ENCODE measurements around the gene ZFP64. TPM values are rescaled to one million over a fixed set of nuclear protein-coding genes. Genes with fewer than 3 reads are reported as not detected.

Gene ZFP64
- total and polyA plus RNA-seq, 2 of the 4 experiments (the other 2 are of a cell fraction): 14.3 to 17.1 TPM

DNA sequence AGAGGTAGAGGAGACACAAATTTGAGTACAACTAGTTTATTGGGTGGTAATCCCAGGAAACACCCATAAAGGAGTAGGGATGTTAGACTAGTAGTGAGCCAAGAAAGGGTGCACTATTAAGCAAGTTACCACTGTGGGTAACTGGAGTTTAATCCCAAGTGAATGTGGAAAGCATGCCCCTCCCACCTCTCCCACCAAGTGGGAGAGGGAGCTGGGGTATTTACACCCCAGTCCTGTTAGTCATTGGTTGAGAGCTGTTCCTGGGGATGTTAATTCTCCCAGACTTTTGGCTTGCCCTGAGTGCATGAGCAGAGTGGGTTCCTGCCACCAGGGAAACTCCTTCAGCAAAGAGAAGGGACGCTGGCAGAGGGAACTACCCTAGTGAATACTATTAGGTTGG lies 49.2 kb upstream of the ZFP64 start:
- no peak overlapping the region for H3K56ac ChIP-seq (ENCODE audit: extremely low read depth, insufficient read depth, low read length)
- no TSS peak for BruUV-seq (replicated peaks)
- H3K9me3 ChIP-seq (ENCODE audit: control insufficient read depth, insufficient read depth, low read length): no peaks in the 10 kb centered on the region
- H2BK20ac ChIP-seq (ENCODE audit: low read depth, low read length): no peak overlapping the region
- no peaks in the 10 kb centered on the region; the same call in 1 of the 2 replicates for H3K27me3 ChIP-seq (ENCODE audit: control insufficient read depth, insufficient read depth, low read length)
- H3K9me1 ChIP-seq (ENCODE audit: insufficient read depth, low read length): no peaks in the 10 kb centered on the region
- CTCF ChIA-PET: interaction anchor here (0.6 kb wide), 1 partner anchor 144 kb away, joined by 3 read pairs; no protein-coding TSS in a partner anchor
- no peak overlapping the region for H4K8ac ChIP-seq (ENCODE audit: low read depth in 2 of 2, low read length in 2 of 2)
- no peak overlapping the region for H2BK120ac ChIP-seq (ENCODE audit: low read depth, low read length)
- H3K9ac ChIP-seq (ENCODE audit: low read depth, low read length): no peak overlapping the region
- dilution Hi-C loops (cut with HindIII; ENCODE audit: low sequenced_read_pairs, unreplicated experiment) (no loop called here), intact Hi-C loops (cut with micrococcal nuclease) (no loop called here), in situ Hi-C loops (cut with MboI; ENCODE audit: low sequenced_read_pairs) (loop anchor here (25.0 kb wide), 1 partner anchor 1746 kb away; no protein-coding TSS in a partner anchor)
- no peaks in the 10 kb centered on the region for H3K36me3 ChIP-seq (ENCODE audit: control insufficient read depth, insufficient read depth, low read length)
- H4K20me1 ChIP-seq (ENCODE audit: insufficient read depth, low read length): no peaks in the 10 kb centered on the region
- H2BK5ac ChIP-seq (ENCODE audit: low read depth, low read length, poor library complexity, severe bottlenecking): no peak overlapping the region
- POLR2A ChIA-PET (ENCODE audit: unreplicated experiment): no interaction called here
- DNase-seq (no peak), ATAC-seq (ENCODE audit: low read depth) (no peak)
- H2BK15ac ChIP-seq (ENCODE audit: low read depth, low read length): no peak overlapping the region
- H3K4ac ChIP-seq (ENCODE audit: low read depth, low read length): no peak overlapping the region
- H4K5ac ChIP-seq (ENCODE audit: low read depth, low read length): no peak overlapping the region
- no peak overlapping the region for H2AK9ac ChIP-seq (replicated peaks; ENCODE audit: low read depth, low read length, poor library complexity)
- H4K91ac ChIP-seq (ENCODE audit: insufficient read depth, low read depth, low read length): no peak overlapping the region
- no peak overlapping the region for H3K14ac ChIP-seq (replicated peaks; ENCODE audit: low read depth, low read length)
- no peak overlapping the region for H2AFZ ChIP-seq (replicated peaks; ENCODE audit: low read length, poor library complexity)
- H3K4me1 ChIP-seq (ENCODE audit: control insufficient read depth, insufficient read depth, low read length): no peaks in the 10 kb centered on the region
- TF ChIP-seq RAD21 (IDR thresholded peaks at IDR 0.05; ENCODE audit: low read length) (no peak), BHLHE40 (IDR thresholded peaks at IDR 0.05; ENCODE audit: low read depth, low read length) (no peak), SMC3 (IDR thresholded peaks at IDR 0.05; ENCODE audit: low read depth, low read length) (no peak), NFE2L2 (IDR thresholded peaks at IDR 0.05; ENCODE audit: low read depth, low read length) (no peak), RFX5 (IDR thresholded peaks at IDR 0.05; ENCODE audit: low read depth, low read length) (no peak), RCOR1 (IDR thresholded peaks at IDR 0.05; ENCODE audit: insufficient replicate concordance, low read length) (no peak), CHD1 (IDR thresholded peaks at IDR 0.05; ENCODE audit: low read depth, low read length) (no peak), MAZ (IDR thresholded peaks at IDR 0.05; ENCODE audit: borderline replicate concordance, low read depth, low read length) (no peak), MXI1 (IDR thresholded peaks at IDR 0.05; ENCODE audit: borderline replicate concordance, low read depth, low read length) (no peak)
- TF ChIP-seq, protein P1, sequence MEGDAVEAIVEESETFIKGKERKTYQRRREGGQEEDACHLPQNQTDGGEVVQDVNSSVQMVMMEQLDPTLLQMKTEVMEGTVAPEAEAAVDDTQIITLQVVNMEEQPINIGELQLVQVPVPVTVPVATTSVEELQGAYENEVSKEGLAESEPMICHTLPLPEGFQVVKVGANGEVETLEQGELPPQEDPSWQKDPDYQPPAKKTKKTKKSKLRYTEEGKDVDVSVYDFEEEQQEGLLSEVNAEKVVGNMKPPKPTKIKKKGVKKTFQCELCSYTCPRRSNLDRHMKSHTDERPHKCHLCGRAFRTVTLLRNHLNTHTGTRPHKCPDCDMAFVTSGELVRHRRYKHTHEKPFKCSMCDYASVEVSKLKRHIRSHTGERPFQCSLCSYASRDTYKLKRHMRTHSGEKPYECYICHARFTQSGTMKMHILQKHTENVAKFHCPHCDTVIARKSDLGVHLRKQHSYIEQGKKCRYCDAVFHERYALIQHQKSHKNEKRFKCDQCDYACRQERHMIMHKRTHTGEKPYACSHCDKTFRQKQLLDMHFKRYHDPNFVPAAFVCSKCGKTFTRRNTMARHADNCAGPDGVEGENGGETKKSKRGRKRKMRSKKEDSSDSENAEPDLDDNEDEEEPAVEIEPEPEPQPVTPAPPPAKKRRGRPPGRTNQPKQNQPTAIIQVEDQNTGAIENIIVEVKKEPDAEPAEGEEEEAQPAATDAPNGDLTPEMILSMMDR (conservative IDR thresholded peaks at IDR 0.05; ENCODE audit: low read depth, low read length): no peak
- TF ChIP-seq, protein P2, sequence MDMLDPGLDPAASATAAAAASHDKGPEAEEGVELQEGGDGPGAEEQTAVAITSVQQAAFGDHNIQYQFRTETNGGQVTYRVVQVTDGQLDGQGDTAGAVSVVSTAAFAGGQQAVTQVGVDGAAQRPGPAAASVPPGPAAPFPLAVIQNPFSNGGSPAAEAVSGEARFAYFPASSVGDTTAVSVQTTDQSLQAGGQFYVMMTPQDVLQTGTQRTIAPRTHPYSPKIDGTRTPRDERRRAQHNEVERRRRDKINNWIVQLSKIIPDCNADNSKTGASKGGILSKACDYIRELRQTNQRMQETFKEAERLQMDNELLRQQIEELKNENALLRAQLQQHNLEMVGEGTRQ (IDR thresholded peaks at IDR 0.05; ENCODE audit: low read depth, low read length): no peak
- H2AK5ac ChIP-seq (ENCODE audit: low read depth, low read length): no peak overlapping the region
- WGBS, 2 experiments (ENCODE audit: extremely low coverage in 2 of 2, insufficient read length in 1 of 2): no CpG with 5 or more reads among the region's 1 CpG
- no peak overlapping the region for H3K18ac ChIP-seq (ENCODE audit: low read depth, low read length)
- H3K79me1 ChIP-seq (ENCODE audit: low read depth in 1 of 2, low read length in 2 of 2): no peaks in the 10 kb centered on the region
- H3K4me3 ChIP-seq (ENCODE audit: insufficient read depth, low read depth, low read length): no peak overlapping the region
- H3K4me2 ChIP-seq (ENCODE audit: low read depth, low read length): no peak overlapping the region
- no peak overlapping the region for H3K23ac ChIP-seq (ENCODE audit: low read depth, low read length)
- no peak overlapping the region for H3K27ac ChIP-seq (ENCODE audit: insufficient read depth, low read length)

All from IMR-90 (cell line).